ENCODE results near the gene MTHFSD. TPM values are rescaled to one million over a fixed set of nuclear protein-coding genes. Genes with fewer than 3 reads are reported as not detected.

The MTHFSD gene
- total and polyA plus RNA-seq, 12 donors = 7.6 to 22.2 (median 17.6) TPM

DNA sequence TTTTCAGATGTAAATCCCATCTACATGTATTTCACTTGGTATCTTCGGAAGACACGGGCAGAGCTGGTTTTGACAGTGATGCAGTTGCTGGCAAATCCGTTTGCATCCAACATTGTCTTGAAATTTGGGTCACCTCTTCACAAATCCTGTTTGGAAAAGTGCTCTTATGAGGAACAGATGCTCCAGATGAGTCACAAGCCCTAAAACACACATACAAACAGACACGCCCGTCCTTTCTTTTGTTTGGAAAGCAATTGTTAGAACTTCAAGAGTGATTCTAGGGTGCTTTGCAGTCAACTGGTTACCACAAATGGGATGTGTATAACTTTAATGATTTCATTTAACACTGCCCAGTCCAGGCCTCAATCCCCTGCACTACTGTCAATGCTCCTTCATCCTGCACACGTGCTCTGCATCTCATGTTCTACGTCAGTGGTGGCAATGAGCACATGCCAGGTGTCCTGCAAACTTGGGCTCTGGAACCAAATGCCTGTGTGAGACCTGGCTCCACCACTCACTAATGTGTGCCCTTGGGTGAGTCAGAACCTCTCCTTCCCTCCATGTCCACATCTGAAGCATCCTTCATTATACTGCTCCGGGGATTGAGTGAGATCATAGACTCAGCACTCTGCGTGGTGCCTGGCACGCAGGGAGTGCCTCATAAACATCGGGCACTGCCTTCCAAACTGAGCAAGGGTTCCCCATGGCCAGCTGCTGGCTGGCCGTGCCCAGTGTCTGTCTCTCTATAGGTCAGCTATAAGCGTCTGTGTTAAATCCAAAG, 64.0 kb downstream of the MTHFSD start:
- no peak for TF ChIP-seq POLR2A (IDR thresholded peaks at IDR 0.05)
- TF ChIP-seq CTCF (IDR thresholded peaks at IDR 0.05) = no peak
- intact Hi-C loops (cut with DNase I) = no loop called here
- H3K4me3 ChIP-seq = no peak overlapping the region
- DNase-seq = no peak
- no peaks in the 10 kb centered on the region for H3K36me3 ChIP-seq (replicated peaks in 1 of 2)
- H3K4me1 ChIP-seq (replicated peaks in 1 of 2) = no peaks in the 10 kb centered on the region
- peaks cover 57% of the 10 kb centered on the region for H3K27me3 ChIP-seq
- H3K27ac ChIP-seq = no peak overlapping the region
- no peaks in the 10 kb centered on the region for H3K9me3 ChIP-seq (replicated peaks in 1 of 3)
- 66 to 75% (median 68%) methylated on average over 13 of the region's 13 CpGs for WGBS, 4 donors

DNA sequence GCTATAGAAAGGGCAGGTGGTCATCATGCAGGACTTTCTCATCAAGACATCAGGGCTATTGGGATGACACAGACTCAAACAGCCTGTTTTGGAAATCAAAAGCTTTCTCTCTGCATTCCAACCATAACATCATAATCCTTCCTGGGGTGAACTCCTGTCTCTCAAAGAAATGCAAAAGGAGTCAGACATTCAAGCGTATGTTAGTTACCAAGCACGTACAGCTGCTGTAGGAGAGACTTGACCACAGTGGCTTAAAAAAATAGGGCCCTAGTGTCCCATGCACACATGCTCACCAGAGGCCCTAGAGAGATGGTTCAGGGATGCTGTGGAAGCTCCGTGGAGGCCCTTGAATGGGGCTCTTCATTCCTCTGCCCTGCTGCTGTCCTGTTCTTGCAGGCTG, 69.3 kb downstream of the MTHFSD start:
- Histone ChIP-seq H3K27ac (no peak overlapping the region), H3K4me1 (replicated peaks in 1 of 2) (no peaks in the 10 kb centered on the region), H3K27me3 (peaks cover 20% of the 10 kb centered on the region), H3K36me3 (replicated peaks in 1 of 2) (no peaks in the 10 kb centered on the region), H3K4me3 (no peak overlapping the region), H3K9me3 (replicated peaks in 1 of 3) (no peaks in the 10 kb centered on the region)
- 66 to 83% (median 72%) methylated on average over 3 of the region's 3 CpGs for WGBS, 4 donors
- no peak for DNase-seq
- intact Hi-C loops (cut with DNase I) = no loop called here
- no peak for TF ChIP-seq CTCF (IDR thresholded peaks at IDR 0.05)
- no peak for TF ChIP-seq POLR2A (IDR thresholded peaks at IDR 0.05)

DNA sequence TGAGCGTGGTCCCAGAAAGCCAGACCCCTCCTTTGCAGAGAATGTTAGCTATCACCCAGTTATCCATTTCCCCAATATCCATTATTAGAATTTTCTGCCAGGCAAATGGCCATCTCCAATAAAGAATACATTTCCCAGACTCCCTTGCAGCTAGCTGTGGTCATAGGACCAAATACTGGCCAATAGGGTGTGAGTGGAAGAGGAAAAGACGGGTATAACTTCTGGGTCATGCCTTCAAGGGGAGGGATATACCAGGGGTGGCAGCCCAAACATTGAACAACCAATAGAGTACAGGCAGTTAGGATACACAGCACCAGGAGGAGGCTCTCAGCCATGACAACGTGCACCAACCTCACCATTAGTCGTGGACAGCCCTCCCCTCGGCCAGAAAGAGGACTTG, 70.8 kb downstream of the MTHFSD start:
- no peak for TF ChIP-seq CTCF (IDR thresholded peaks at IDR 0.05)
- TF ChIP-seq POLR2A (IDR thresholded peaks at IDR 0.05) = no peak
- H3K36me3 ChIP-seq (replicated peaks in 1 of 2) = no peaks in the 10 kb centered on the region
- intact Hi-C loops (cut with DNase I) = no loop called here
- DNase-seq = no peak
- H3K9me3 ChIP-seq (replicated peaks in 1 of 3) = no peaks in the 10 kb centered on the region
- WGBS, 4 donors = 60 to 63% (median 62%) methylated on average over 4 to 5 of the region's 5 CpGs
- no peaks in the 10 kb centered on the region for H3K4me1 ChIP-seq (replicated peaks in 1 of 2)
- no peak overlapping the region for H3K4me3 ChIP-seq
- peaks cover 15% of the 10 kb centered on the region for H3K27me3 ChIP-seq
- H3K27ac ChIP-seq = no peak overlapping the region

DNA sequence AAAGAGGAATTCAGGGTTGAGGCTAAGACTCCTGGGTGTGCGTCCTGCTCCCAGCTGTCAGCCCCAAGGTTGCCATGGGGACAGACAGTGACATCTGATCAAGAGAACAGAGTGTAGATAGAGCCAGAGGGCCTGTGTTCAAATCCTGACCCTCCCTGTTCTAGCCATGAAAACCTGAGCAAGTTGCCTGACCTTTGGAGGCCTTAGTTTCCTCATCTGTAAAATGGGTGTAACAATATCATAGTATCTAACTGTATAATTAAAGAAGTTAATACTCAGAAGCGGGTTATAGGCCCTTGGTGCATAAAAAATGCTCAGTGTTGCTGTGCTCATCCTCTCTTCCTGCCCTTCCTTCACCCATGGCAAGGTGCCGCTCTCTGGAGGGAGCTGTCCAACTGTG, 73.4 kb downstream of the MTHFSD start:
- TF ChIP-seq CTCF (IDR thresholded peaks at IDR 0.05) = no peak
- TF ChIP-seq POLR2A (IDR thresholded peaks at IDR 0.05) = no peak
- Histone ChIP-seq H3K9me3 (replicated peaks in 1 of 3) (no peaks in the 10 kb centered on the region), H3K4me1 (replicated peaks in 1 of 2) (no peaks in the 10 kb centered on the region), H3K27ac (no peak overlapping the region), H3K4me3 (no peak overlapping the region), H3K36me3 (replicated peaks in 1 of 2) (no peaks in the 10 kb centered on the region), H3K27me3 (peaks cover 2% of the 10 kb centered on the region)
- 78 to 92% (median 88%) methylated on average over 3 of the region's 3 CpGs for WGBS, 4 donors
- intact Hi-C loops (cut with DNase I) = no loop called here
- no peak for DNase-seq
